K562 (cell line): ENCODE results near the gene BROX. TPM values are rescaled to one million over a fixed set of nuclear protein-coding genes. Genes with fewer than 3 reads are reported as not detected.
A peak's percentile ranks its signal among the peaks of the same experiment; 100 is the strongest.

Experiments
- BMI1 ChIP-seq: fragments of 150-350 bp; IDR thresholded peaks from 2 replicates; pipeline ENCODE4 v1.6.1; 2014; ENCODE audit warnings: low read length
- BRF2 ChIP-seq: IDR thresholded peaks from 3 replicates; pipeline ENCODE4 v1.6.1; 2011; ENCODE audit warnings: borderline replicate concordance, mild to moderate bottlenecking; ENCODE audit not compliant: insufficient read length, insufficient read depth
- CREBBP ChIP-seq: IDR thresholded peaks from one replicate; pipeline ENCODE4 v1.6.1; 2012; ENCODE audit warnings: low read depth, mild to moderate bottlenecking, control low read depth, inconsistent platforms, low read length
- DEAF1 ChIP-seq: fragments of 450-650 bp; formaldehyde crosslinking; IDR thresholded peaks from 2 replicates; pipeline ENCODE4 v1.4.0; 2020; ENCODE audit warnings: mild to moderate bottlenecking, moderate library complexity
- ETV1 ChIP-seq: fragments of 450-650 bp; conservative IDR thresholded peaks from 2 replicates; pipeline ENCODE4 v1.6.1; 2016; ENCODE audit warnings: missing genetic modification characterization, control low read depth, low read depth, missing compliant biosample characterization
- GATAD2B ChIP-seq: fragments of 450-650 bp; IDR thresholded peaks from 2 replicates; pipeline ENCODE4 v1.6.1; 2017; ENCODE audit warnings: mild to moderate bottlenecking, borderline replicate concordance
- GTF2F1 ChIP-seq: IDR thresholded peaks from 2 replicates; pipeline ENCODE4 v1.6.1; 2011; ENCODE audit warnings: low read depth, low read length, improper control_type of control experiment
- JUNB ChIP-seq: fragments of 450-650 bp; formaldehyde crosslinking; conservative IDR thresholded peaks from 2 replicates; pipeline ENCODE4 v1.4.0; 2020; ENCODE audit warnings: mild to moderate bottlenecking
- KDM1A ChIP-seq, 2 experiments: fragments of 450-650 bp; IDR thresholded peaks; 2 replicates each; pipeline ENCODE4 v1.6.1; 2016; ENCODE audit warnings: mild to moderate bottlenecking in 2 of 2
- MAZ ChIP-seq, 2 experiments: fragments of 450-650 bp in 1 of 2; sonication (generic) in 1 of 2; formaldehyde crosslinking; IDR thresholded peaks in 1 of 2; conservative IDR thresholded peaks in 1 of 2; 2 replicates each; pipeline versions ENCODE4 v1.4.0 to v1.5.0; 2020; ENCODE audit warnings: mild to moderate bottlenecking in 1 of 2, missing genetic modification reagents in 1 of 2
- MYNN ChIP-seq, 2 experiments: sonication (generic); formaldehyde crosslinking in 1 of 2; IDR thresholded peaks; 2 replicates each; pipeline versions ENCODE4 v1.5.0 to v1.6.1; 2016 to 2020; ENCODE audit warnings: antibody characterized with exemption in 1 of 2, missing genetic modification reagents in 1 of 2
- NR2C1 ChIP-seq, 2 experiments: fragments of 450-650 bp; IDR thresholded peaks; 2 replicates each; pipeline ENCODE4 v1.6.1; 2017; ENCODE audit warnings: mild to moderate bottlenecking in 2 of 2, antibody characterized with exemption in 1 of 2, inconsistent platforms in 1 of 2, missing compliant biosample characterization in 1 of 2, missing genetic modification characterization in 1 of 2
- PHB ChIP-seq: fragments of 250-450 bp; sonication (Bioruptor Pico); IDR thresholded peaks from 2 replicates; pipeline ENCODE4 v1.5.0; 2021
- POLR2A ChIP-seq: fragments of 450-650 bp; conservative IDR thresholded peaks from 2 replicates; pipeline ENCODE4 v1.6.1; 2016
- POU5F1 ChIP-seq: fragments of 150-350 bp; IDR thresholded peaks from 2 replicates; pipeline ENCODE4 v1.6.1; 2014; ENCODE audit warnings: borderline replicate concordance, low read length, low read depth, mild to moderate bottlenecking; ENCODE audit not compliant: partially characterized antibody
- RFX7 ChIP-seq: fragments of 250-450 bp; sonication (Bioruptor Pico); IDR thresholded peaks from 2 replicates; pipeline ENCODE4 v1.5.1; 2021; ENCODE audit warnings: mild to moderate bottlenecking
- SMARCC2 ChIP-seq: fragments of 450-650 bp; IDR thresholded peaks from 2 replicates; pipeline ENCODE4 v1.6.1; 2017; ENCODE audit warnings: antibody characterized with exemption, moderate library complexity, mild to moderate bottlenecking, low read depth
- SOX6 ChIP-seq: fragments of 450-650 bp; IDR thresholded peaks from 2 replicates; pipeline ENCODE4 v1.6.1; 2014; ENCODE audit warnings: mild to moderate bottlenecking
- SRSF7 ChIP-seq: fragments of 200-400 bp; formaldehyde crosslinking; optimal IDR thresholded peaks from 2 replicates; pipeline ENCODE3; 2017; ENCODE audit warnings: mild to moderate bottlenecking, low read depth, low read length
- TEAD1 ChIP-seq, 2 experiments: fragments of 450-650 bp in 1 of 2; sonication (generic) in 1 of 2; formaldehyde crosslinking; IDR thresholded peaks; 2 replicates each; pipeline versions ENCODE4 v1.4.0 to v1.8.0; 2020 to 2022; ENCODE audit warnings: mild to moderate bottlenecking in 2 of 2, missing genetic modification reagents in 1 of 2
- TFAP4 ChIP-seq: sonication (generic); formaldehyde crosslinking; IDR thresholded peaks from 2 replicates; pipeline ENCODE4 v1.8.0; 2022; ENCODE audit warnings: missing genetic modification reagents, mild to moderate bottlenecking, moderate library complexity, borderline replicate concordance
- XRCC3 ChIP-seq: fragments of 450-650 bp; IDR thresholded peaks from 2 replicates; pipeline ENCODE4 v1.6.1; 2017; ENCODE audit warnings: mild to moderate bottlenecking, moderate library complexity
- ZNF121 ChIP-seq: sonication (generic); formaldehyde crosslinking; conservative IDR thresholded peaks from 2 replicates; pipeline ENCODE4 v1.8.0; 2022; ENCODE audit warnings: missing genetic modification reagents
- ZNF41 ChIP-seq: fragments of 250-450 bp; sonication (Bioruptor Pico); conservative IDR thresholded peaks from 2 replicates; pipeline ENCODE4 v1.4.0; 2020; ENCODE audit warnings: mild to moderate bottlenecking
- ZNF644 ChIP-seq: fragments of 200-800 bp; sonication (Bioruptor generic); IDR thresholded peaks from 2 replicates; pipeline ENCODE4 v1.6.1; 2016; ENCODE audit warnings: low read depth, missing genetic modification characterization, missing compliant biosample characterization
- ZNF79 ChIP-seq: fragments of 250-450 bp; sonication (Bioruptor Pico); IDR thresholded peaks from 2 replicates; pipeline ENCODE4 v1.4.0; 2020; ENCODE audit warnings: low read depth, mild to moderate bottlenecking, moderate library complexity
- polyA plus RNA-seq, 8 experiments: library from polyadenylated mRNA; depleted of rRNA in 4 of 8; stranded (reverse) in 5 of 8; unstranded in 3 of 8; fragments of >200 nt; fragmentation: Nextera tagmentation in 2 of 8; fragmentation: Illumina TruSeq in 1 of 8; extraction: Ambion mirVana in 2 of 8; extraction: Trizol in 1 of 8; gene quantifications; 2 replicates each; pipeline versions ENCODE4 v1.2.1 to v1.2.3, GENCODE V29; 2011 to 2014; ENCODE audit warnings: inconsistent platforms in 1 of 8, missing spikeins in 1 of 8
- total RNA-seq, 7 experiments: library from RNA; depleted of rRNA in 6 of 7; stranded (reverse); fragments of >200 nt in 6 of 7; fragmentation: Illumina TruSeq in 2 of 7; extraction: Trizol in 2 of 7; gene quantifications; 2 replicates each; pipeline versions ENCODE4 v1.2.1 to v1.2.3, GENCODE V29; 2011 to 2021; ENCODE audit warnings: low replicate concordance in 1 of 7

BROX gene
- total and polyA plus RNA-seq, 9 of the 15 experiments (the other 6 are each of a cell fraction or from before 2014, with no cell fraction given): 9.4 to 153 (median 45.1) TPM

GRCh38 chr1:222712253-222713090 is at the start of gene BROX, which contains the start of gene AIDA (continued):
- TF ChIP-seq TFAP4 (CRISPR knock-in tag) (peak; percentile 80), ZNF644 (tag) (peak; percentile 89), ZNF41 (peak; percentile 69; the same call in 1 of the 2 replicates), SMARCC2 (no peak), RFX7 (0 out of 2 replicates have a peak, but pooled peaks have one; percentile 7), PHB (CRISPR knock-in tag) (no peak), POLR2A (no peak), MAZ (CRISPR knock-in tag; conservative IDR thresholded peaks at IDR 0.05 in 1 of 2, IDR thresholded peaks at IDR 0.05 in 1 of 2) (peak in 1 of 2 experiments; percentile 69; a peak in 3 of 4 replicates), CREBBP (no peak), SOX6 (no peak), GATAD2B (no peak), BMI1 (no peak), DEAF1 (CRISPR knock-in tag) (0 out of 2 replicates have a peak, but pooled peaks have one; percentile 7), GTF2F1 (no peak), ZNF79 (CRISPR knock-in tag) (no peak), ETV1 (peak; percentile 64; the same call in 1 of the 2 replicates), ZNF121 (CRISPR knock-in tag) (no peak), BRF2 (no peak), KDM1A (IDR thresholded peaks at IDR 0.05) (no peak), XRCC3 (no peak), JUNB (CRISPR knock-in tag) (no peak), NR2C1 (IDR thresholded peaks at IDR 0.05) (peak; percentile 94), NR2C1 (tag; IDR thresholded peaks at IDR 0.05) (peak; percentile 92), MYNN (IDR thresholded peaks at IDR 0.05) (no peak), MYNN (CRISPR knock-in tag; IDR thresholded peaks at IDR 0.05) (no peak), TEAD1 (CRISPR knock-in tag; IDR thresholded peaks at IDR 0.05) (peak in 1 of 2 experiments; percentile 88; a peak in 2 of 4 replicates), POU5F1 (no peak), SRSF7 (no peak)
